ENCODE measurements around the gene USP25.

Gene USP25

DNA sequence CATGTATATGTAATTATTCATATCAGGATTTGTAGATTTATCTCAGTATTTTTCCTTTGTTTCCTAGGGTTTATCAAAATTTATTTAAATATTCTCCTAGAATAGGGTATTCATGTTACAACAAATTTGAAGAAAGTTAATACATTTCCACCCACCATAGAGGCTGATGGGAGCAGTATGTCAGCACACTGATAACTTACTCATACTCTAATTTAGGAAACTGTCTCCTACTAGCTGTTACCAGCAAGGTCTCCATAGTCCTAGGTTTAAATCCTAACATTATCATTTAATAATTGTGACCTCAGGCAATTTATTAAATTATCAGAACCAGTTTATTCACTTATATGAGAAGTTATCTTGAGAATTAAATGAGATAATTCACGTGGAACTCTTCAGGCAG is 127.0 kb downstream of the USP25 start:
- DNase-seq (ENCODE audit: low read depth in 3 of 3), result no peak

DNA sequence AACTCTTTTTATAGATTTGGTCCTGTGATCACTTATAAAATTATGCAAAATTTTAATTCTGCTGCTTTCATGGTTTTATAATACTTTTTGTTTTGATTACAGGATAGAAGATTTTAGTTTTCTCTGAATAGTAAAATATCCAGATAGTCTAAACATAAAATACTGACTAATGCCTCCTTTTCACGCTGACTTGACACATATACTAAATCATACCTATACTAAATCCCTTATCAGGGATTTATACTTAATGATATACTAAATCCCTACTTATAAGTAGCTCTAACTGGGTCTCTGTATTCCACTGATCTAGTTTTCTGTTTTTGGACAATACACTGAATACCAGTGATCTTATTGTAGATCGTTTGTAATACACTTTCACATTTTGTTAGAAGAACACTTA is 128.0 kb downstream of the USP25 start:
- DNase-seq (ENCODE audit: low read depth in 3 of 3), result no peak

DNA sequence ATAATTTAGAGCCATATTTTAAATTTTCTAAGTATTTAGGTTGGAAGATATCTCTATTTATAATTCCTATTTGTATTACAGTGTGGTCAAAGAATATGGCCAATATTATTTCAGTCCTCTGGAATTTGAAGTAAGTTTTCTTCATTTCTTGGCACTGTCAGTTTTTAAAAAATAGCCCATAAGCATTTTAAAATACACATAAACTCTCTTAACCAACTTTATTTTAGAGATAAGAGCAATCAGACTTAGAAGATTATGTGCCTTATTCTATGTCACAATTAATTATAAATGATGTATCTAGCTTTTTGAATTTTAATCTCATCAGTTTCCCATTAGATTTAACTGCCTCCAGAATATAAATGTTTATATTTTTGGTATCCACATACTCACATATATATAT is 130.8 kb downstream of the USP25 start:
- DNase-seq (ENCODE audit: low read depth in 3 of 3), result no peak

DNA sequence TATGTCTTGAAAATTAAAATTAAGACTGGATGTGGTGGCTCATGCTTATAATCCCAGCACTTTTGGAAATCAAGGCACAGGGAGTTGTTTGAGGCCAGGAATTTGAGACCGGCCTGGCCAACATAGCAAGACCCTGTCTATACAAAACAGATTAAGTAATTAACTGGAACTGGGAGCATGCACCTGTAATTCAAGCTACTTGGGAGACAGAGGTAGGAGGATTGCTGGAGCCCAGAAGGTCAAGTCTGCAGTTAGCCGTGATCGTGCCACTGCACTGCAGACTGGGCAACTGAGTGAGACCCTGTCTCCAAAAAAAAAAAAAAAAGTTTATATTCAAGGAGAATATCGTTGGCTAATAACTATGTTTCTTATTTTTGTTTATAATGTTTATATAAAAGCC is 139.2 kb downstream of the USP25 start:
- DNase-seq (ENCODE audit: low read depth in 3 of 3), result no peak

DNA sequence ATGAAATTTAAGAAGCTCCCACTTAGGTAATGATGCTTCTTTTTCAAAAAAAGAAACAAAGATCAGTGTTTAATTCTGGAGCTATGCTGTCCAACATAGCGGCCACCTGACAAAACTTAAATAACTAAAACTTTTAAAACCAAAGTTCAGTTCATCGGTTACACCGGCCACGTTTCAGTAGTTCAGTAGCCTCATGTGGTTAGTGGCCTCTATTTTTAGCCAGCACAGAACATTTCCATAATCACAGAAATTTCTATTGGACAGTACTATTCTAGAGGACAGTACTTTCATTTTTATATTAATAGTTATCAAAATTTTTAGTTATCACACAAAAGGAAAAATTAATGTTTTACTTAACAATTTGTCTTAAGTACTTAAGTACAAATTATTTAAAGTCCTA is 141.0 kb downstream of the USP25 start:
- no peak for DNase-seq (ENCODE audit: low read depth in 3 of 3)

DNA sequence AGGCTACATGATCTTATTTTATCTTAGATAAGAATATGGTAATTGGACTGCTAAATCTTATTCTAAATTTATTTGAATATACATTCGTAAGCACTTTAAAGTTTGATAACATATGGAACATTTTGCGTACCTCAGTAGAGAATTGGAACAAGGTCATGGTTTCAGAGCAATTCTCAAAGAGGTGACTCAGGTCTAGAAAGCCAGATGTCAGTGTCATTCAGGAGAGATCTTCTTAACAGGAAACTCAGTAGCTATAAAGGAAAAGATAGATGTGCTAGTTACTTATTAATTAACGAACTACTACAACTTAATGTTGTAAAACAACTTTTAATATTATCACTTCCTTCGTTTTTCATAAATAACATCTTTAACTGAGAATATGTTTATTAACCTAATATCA is 142.5 kb downstream of the USP25 start:
- DNase-seq (ENCODE audit: low read depth in 3 of 3), result no peak

DNA sequence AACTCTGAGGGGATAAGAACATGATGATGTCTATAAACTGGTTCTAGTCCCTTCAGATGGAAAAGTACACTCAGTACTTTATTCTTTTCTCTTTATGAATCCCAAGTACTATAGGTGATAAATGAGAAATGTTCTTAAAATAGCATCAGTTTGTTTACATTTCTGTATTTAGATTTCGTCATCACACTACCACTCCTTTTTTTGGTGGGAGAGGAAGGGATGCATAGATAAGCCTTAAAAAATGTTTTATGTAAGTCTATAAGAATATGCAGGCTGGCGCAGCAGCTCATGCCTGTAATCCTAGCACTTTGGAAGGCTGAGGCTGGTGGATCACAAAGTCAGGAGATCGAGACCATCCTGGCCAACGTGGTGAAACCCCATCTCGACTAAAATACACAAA is 144.8 kb downstream of the USP25 start:
- no peak for DNase-seq (ENCODE audit: low read depth in 3 of 3)

DNA sequence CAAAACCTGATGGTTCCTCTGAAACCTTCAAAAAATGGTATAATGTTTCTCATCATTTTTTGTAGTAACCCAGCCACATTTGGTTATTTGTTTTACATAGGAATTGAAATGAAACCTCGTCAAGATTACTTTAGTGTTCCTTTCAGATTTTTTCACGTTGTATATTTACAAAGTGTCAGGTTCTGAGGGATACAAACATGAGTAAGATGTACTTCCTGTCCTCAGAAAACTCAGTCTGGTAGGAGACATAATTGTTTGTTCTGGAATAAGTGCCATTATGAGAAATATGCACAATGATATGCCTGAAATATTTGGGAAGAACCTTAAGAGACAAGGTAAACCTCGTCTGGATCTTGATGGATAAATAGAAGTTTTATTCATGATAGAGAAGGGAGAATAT is 145.5 kb downstream of the USP25 start:
- DNase-seq (ENCODE audit: low read depth in 3 of 3), result no peak

DNA sequence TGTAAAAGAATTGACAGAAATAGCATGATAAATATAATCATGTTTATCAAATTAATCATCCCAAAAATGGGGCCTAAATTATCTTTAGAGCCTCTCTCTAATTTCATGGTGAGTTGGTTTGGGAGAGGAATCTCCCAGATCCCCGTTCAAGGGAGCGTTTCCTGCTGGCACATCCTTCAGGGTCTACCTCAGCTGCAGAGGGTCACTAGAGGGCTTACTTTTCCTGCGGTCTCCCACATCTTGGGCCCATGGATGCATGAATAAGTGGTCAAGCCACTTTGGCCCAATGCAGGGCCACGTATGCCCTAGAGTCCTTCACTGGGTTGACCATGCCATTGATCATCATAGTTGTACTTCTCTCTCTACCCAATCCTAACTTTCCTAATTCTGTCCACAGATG is 164.1 kb downstream of the USP25 start:
- DNase-seq (ENCODE audit: low read depth in 3 of 3), result no peak

DNA sequence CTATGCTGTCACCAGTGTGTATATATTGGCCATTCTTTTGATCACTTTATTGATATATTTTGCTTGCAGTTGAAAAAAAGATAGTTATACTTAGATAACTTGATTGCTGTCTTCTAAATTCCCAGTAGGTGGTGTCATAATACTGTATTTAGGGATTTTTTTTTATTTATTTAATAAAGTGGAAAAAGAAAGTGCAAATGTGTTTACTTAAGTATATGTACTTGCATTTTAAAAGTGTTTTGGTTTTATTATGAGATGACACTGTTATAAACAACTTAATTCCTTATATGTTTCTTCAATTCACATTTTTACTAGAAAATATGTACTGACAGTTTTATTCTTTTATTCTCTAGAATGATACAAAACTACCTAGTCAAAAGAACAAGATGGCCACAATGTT is 164.8 kb downstream of the USP25 start:
- no peak for DNase-seq (ENCODE audit: low read depth in 3 of 3)

DNA sequence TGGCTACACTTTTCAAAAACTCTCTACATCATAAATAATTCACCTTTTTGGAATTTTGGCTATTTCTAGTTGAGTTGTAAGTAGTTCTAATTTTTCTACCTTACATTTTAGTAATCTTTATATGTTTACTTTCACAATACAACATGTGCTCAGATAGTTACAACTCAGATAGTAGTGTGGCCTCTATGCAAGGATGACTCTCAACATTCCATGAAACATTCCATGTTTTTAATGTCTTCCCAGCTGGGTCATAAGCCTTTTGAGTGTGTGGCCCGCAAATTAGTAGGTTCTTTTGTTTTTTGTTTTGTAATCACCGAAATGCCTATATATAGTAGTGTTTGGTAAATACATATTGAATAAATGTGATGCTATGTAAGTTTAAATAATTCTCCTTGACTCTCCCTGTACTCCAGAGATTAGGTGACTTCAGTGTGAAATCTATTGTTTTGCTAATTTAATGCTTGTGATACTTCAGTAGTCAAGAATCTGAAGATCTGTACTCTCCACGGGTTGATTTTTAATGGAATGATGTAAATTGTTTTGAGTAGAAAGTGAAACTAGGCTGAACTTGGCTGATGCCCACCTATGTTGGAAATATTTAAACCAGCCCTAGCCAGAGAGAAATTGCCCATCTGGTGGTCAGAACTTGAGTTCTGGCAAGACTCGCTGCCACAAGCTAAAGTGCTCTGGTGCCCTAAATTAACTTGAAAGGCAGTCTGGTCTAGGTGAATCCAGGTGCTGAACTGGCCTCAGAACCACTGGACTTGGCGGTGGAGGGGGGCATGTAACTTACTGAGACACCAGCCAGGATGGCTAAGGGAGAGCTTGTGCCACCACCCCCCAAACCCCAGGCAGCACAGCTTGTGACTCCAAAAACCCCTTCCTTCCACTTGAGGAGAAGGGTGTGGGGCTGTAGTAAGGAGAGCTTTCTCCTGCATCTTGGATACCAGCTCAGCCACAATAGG is 165.6 kb downstream of the USP25 start:
- DNase-seq (ENCODE audit: low read depth in 3 of 3), result no peak

DNA sequence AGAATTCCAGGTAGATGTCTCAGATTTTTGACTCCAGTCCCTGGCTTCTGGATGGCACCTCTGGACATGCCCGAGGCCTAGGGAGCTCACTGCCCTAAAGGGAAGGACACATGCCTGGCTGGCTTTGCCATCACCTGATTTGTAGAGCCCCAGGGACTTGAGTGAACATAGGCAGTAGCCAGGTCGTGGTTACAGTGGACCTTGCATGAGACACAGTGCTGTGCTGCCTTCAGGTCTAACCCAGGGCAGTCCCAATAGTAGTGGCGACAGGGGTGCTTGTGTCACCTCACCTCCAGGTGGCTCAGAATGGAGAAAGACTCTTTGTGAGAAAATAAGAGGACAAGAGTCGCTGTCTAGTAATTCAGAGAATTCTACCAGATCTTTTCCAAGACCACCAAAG is 166.7 kb downstream of the USP25 start:
- DNase-seq (ENCODE audit: low read depth in 3 of 3), result no peak

DNA sequence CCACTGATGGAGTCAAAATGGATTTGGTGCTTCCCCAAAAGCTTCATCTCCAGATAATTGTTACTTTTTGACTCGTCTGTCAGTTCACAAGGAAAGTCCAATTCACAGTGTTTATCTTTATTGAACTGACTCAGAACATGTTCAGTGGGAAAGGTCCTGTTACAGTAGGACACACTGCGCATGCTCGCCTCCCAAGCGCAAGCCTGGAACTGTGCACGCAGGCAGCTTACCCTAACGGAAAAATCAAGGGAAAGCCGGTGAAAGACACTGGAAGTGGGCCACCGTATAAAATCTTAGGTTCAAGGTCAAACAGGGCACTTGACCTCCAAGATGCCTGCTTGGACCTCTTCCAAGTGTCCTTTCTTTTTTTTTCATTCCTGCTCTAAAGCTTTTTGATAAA is 174.6 kb downstream of the USP25 start:
- no peak for DNase-seq (ENCODE audit: low read depth in 3 of 3)

DNA sequence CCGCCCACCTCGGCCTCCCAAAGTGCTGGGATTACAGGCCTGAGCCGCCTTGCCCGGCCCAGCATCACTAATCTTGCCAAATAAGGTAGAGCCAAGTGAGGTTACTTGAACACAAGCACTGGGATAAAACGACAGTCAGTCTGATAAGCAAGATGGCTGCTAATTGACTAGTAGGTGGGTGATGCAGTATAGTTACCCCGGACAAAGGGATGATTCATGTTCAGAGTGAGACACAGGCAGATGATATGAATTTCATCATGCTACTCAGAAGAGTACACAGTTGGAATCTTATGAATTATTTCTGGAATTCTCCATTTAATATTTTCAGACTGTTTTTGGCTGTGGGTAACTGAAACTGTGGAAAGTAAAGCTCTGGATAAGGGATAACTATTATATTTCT is 178.4 kb downstream of the USP25 start:
- no peak for DNase-seq (ENCODE audit: low read depth in 3 of 3)

DNA sequence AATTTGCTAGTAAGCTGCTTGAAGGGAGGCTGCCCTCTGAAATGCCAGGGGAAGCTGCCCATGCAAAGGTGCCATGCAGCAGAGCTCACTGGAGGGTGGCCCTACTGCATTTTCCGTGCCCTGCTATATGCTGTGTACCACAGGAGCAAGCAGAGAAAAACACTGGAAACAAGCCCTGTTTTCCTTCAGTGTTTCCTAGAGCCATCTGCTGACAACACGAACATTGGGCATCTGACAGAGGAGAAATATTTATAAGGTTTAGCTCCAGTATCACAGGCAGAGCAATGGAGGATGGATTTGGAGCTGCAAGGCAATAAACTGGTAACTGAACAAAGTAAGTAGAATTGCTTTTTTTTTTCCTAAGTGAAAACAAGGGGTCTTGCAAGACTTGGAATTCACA is 198.4 kb downstream of the USP25 start:
- no peak for DNase-seq (ENCODE audit: low read depth in 3 of 3)

DNA sequence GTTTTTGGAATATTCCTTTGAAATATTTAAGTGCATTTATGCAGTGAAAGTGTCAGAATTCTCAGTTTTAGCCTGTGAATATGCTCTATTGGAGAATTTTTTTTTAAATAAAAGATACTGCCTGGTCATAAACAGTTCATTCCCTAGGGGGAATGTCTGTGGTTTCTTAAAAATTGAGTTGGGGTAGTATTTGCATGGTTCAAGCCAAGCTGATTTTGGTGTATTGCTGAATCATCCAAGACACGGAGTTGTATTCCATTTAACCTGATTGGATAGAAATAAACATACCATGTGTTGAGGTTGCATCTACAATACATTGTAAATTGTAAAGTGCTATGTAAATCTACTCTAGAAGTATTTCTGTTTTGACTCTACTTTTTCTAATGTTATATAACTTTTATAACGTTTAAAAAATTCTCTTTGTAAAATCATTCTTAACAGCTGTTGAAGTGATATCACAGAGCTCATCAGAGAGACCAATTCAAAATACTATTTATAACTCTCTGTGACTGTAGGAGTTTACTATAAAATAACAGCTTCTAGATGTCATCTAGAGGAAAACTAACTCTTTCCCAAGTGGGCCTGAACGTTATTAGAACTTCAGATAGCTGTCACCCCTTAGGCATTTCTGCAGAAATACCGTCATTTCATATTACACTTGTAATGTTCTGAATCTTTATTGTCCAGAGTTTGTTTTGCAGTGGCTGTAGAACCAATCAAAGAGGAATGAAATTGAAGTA is 199.1 kb downstream of the USP25 start:
- DNase-seq (ENCODE audit: low read depth in 3 of 3), result no peak

DNA sequence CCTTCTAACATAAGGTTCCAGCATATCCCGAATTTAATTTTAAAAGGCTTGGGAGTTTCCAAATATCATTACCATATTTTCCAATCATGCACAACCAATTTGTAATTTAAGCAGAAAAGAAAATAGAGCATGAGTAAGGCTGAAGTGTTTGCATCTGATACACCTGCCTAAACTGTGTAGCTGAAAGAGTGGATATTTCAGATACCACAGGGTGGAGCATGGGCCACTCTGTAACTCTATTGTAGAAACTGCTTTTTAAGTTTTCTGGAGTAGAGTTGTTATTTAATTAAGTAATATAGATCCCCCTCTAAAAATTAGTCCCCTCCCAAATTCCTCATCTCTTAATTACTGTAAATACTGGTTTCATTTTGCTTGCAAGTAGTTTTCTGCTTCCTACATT is 199.8 kb downstream of the USP25 start:
- no peak for DNase-seq (ENCODE audit: low read depth in 3 of 3)

Data from stimulated activated CD4-positive, alpha-beta T cell treated with anti-CD3 and anti-CD28 coated beads, TNF-alpha, amount 100 ng/mL, for 48 hours (primary cell).